Caki2 (cell line): ENCODE results near the gene PODXL. TPM values are rescaled to one million over a fixed set of nuclear protein-coding genes. Genes with fewer than 3 reads are reported as not detected.

Experiments
- DNase-seq: peaks from one replicate; pipeline ENCODE4 v3.0.0-alpha.2; 2015; ENCODE audit warnings: low read depth
- in situ Hi-C: cut with HindIII; loops from 2 replicates; pipeline ENCODE4 v1.10.0; 2016; ENCODE audit warnings: low sequenced_read_pairs, low pct_unique_long_range_greater_than_20kb, mixed read lengths
- total RNA-seq: library from RNA; depleted of rRNA; stranded (reverse); fragments of >200 nt; shearing (Covaris generic); gene quantifications from 2 replicates; pipeline ENCODE4 v1.2.3, GENCODE V29; 2014; ENCODE audit warnings: low replicate concordance

The PODXL gene
- total RNA-seq, 1 experiment from 2014 or later: 3.6 TPM

DNA sequence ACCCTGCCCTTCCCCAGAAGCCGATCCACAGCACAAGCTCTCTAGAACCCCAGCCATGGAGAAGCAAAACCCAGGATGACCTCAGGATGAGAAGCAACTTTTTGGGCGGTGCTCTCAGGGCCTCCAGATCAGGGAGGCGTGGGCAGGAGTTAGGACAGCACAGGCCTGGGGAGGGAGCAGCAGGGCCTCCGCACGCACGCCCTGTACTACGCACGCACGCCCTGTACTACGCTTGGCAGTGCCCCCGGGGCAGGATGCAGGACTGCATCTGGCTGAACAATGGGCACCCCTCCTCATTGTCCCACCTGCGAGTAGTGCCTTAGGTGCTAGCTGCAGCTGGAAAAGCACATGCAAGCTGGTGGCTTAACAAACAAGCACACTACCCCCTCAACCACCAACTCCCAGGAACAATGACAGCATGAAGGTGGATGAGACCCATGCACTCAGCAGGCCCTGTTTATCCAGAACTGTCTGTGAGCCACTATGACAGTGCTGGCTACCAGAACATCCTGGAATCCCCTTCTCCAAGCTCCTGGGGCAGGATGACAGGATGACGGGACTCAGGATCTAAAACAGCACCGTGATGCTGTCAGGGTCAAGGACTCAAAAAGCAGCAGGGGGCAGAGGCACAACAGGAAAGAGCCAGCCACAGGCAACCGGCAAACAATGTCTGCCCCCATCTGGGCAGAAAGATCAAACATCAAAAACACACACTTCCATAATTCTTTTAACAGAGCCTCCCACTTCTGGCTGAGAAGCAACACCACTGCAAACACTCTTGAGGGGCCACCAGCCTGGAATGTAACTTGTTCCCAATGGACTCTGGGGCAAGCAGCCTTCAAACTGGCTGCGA is 11.8 kb downstream of the PODXL start:
- in situ Hi-C loops: no loop called here
- no peak for DNase-seq

DNA sequence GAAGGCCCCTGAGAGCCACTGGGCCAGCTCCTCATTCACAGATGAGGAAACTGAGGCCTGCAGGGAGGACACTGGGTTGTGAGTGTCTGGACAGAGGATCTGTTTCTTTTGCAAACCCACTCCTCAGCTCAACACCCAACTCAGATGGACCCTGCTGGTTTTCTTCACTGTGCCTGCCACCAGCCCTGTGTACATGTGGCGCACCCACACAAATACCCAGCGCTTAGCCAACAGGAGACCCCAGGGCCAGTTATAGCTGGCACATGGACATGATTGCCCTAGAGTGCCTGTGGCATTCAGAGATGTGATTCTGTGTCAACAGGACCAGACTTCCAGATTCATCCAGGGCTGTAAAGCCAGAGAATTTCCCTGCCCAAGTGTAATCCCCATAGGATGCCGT is 12.4 kb downstream of the PODXL start:
- DNase-seq: no peak
- in situ Hi-C loops: no loop called here

DNA sequence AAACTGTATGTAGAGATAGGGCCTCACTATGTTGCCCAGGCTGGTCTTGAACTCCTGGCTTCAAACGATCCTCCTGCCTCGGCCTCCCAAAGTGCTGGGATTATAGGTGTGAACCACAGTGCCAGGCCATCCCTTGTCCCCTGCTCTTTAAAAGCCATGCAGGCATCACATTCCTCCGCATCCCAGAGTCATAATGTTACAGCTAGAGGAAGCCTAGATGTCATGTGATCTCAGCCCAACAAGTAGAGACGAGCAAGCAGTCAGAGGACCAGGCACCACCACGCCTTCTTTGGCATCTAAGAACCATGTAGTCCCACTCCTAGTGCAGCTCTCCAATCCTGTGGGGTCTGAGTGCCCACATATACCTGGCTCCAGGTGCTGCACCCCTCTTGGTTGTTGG is 13.1 kb downstream of the PODXL start:
- in situ Hi-C loops: no loop called here
- DNase-seq: no peak

DNA sequence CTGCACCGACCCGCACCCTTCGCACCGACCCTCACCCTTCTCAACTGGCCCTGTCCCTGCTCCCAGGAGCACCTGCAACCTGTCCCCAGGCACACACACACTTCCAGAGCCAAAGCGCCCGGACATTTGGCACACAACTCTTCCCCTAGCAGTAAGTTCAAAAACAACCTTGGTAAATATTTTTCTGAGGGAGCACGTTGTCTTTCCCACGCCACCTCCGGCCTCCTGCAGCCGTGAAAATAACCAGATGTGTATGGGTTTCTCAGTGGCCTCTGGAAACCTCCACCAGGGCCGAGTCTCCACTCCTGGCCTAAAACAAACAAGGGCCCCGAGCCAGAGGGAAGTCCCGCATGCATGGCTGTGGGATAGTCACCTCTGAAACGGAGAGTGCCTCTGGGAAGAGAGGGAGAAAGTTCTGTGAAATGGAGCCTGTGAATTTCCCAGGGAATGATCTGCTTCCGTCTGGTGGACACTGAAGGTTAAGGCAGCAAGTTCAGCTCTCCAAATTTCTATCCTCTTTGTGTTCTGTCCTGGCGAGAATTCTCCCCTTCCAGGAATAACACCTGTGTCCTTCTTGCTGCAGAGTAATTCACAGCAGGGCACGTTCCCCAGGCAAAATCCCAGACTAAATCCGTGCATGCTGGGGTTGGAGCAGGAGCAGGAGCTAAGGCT is 15.8 kb downstream of the PODXL start:
- in situ Hi-C loops: no loop called here
- no peak for DNase-seq

DNA sequence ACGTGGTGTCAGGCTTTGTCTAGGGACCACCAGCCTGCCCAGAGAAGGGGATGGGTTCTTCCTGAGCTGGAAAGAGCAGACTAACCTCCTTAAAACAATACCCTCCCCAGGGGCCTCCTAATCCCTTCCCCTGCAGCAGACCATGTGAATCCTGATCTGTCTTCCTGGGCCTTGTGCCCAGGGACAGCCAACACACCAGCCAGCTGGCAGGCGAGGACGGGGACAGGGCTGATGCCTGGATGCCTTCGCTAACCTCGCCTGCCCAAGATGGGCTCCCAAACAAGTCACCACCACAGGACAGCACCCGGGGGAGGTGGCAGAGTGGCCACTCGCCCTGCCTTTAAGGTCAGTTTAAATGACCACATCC is 17.6 kb downstream of the PODXL start:
- in situ Hi-C loops: no loop called here
- no peak for DNase-seq

DNA sequence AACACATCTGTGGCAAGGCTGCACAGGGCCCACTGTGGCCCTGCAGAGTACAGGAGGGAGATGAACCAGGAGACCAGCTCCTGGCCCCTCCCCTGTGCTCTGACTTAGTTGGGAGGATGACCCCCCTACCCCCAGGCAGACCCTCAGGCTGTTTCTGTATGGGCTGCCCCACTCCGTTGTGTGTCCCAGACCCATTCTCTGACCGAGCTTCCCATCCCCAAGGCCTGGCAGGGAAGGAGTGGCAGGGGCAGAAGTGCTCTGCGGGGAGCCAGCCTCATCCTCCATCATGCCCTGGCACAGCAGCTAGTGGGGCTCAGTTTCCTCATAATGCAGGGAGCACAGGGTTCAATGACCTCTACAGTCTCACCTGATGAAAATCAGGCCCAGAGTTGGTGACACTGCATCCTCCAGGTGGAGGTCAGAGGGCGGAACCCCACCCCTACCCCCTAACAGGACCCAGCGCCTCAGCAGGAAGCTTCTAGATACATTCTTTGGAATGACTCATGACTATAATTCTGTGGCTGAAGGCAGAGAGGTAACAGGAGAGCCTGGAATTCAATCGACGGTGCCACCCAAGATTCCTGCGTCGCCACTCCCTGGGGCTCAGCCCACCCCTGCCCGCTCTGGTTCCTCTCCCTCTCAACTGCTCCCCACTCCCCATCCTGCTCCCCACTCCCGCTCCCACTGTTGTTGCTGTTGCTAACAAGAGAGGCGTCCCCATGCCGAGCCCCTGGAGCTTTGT is 18.2 kb downstream of the PODXL start:
- no peak for DNase-seq
- in situ Hi-C loops: no loop called here

DNA sequence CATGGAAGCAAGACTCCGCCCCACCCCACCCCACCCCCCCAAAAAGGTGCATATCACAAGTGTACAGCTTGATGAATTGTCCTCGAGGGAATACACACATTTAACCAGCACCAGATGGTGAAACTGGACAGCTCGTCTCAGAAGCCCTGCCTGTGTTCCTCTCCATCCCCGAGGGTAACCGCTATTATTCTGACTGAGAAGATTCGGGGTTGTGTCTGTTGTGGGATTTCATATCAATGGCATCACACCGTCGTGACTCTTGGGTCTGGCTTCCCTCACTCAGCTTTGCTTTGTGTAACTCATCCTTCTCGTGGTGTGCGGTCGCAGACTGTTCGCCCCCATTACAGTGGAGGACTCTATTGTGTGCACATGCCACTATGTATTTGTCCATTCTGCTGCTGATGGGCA is 18.9 kb downstream of the PODXL start:
- in situ Hi-C loops: no loop called here

DNA sequence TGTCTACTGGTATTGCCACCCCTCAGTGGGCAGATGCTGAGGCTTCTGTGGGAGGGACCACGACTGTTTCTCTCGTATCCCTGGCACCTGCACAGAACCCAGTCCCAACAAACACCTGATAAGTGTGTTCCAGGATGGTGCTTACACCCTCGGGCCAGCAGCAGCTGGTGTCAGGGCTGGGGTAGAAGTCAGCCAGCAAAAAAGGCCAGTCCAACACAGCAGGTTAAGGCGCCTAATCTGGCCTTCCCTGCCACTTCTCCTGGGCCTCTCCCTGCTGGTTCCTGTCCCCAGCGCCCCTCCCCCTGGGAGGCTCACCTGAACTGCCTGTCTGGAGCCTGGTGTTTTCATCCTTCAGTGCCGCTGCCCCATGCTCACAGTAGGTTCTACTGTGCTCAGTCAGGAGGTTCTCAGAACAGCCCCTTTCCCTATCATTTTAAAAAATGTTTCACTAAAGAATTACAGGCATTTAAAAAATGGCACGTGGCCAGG is 20.0 kb downstream of the PODXL start:
- no peak for DNase-seq
- in situ Hi-C loops: no loop called here

More for the DNA sequence above, 18.9 kb downstream of the PODXL start:
- DNase-seq: no peak

DNA sequence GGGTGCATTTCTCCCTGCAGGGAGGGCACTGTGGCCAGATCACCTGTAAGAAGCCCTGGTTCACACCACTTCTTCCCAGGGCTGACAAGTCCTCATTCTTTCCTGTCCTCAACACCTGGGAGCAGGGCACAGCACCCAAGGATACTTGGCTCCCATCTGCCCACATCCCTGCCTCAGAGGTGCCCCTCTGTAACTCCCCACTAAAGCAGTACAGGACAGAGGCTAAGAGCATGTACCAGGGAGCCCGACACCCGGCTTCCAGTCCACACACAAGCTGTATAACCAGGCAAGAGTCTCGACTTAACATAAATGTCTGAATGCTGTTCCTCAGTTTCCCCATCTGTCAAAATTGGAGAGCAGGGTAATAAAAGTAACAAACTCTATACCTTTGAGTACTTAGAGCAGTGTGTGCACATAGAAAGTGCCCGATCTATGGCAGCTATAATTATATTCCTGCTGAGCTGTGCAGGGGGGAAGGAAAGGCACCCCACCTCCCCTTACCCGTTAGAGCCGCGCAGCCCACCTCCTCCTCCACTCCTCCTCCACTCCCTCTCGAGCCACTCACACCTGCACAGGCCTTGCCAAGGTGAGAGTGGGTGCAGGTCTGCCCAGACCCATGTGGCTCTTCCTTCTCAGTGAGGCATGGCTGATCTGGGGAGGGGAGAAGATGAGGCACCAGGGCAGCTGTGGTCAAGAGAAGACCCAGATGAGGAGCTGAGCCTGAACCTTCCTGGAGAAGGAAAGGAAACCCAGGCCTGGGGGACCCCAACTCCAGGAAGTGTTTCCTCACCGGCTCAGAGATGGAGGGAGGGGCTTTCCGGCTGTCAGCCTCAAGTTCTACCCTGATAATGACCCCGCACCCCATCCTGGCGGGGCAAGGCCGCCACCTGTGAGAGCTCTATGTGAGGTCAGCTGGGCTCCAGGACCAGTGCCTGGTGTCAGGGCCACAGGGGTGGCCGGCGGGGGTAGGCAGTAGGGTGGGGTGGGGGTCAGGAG is 22.6 kb downstream of the PODXL start:
- DNase-seq: no peak
- in situ Hi-C loops: no loop called here

DNA sequence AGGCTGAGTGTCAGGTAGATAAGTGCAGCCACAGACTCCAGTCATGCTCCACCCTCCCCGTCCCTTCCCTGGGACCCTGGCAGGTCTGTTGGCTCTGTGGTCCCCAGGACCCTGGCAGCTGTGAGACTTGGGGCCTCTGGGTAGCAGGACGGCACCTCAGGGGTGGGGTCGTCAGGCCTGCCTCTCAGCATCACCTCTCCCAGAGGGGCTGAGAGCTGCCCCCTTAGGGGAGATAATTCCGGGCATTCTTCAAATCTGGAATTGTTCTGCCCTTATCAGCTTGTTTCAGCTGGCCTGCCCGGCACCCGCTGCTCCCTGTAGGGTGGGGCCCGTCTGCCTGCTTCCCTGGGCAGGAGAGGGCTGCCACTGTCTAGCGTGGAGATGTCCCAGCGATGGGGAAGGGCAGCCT is 23.3 kb downstream of the PODXL start:
- DNase-seq: no peak
- in situ Hi-C loops: no loop called here

DNA sequence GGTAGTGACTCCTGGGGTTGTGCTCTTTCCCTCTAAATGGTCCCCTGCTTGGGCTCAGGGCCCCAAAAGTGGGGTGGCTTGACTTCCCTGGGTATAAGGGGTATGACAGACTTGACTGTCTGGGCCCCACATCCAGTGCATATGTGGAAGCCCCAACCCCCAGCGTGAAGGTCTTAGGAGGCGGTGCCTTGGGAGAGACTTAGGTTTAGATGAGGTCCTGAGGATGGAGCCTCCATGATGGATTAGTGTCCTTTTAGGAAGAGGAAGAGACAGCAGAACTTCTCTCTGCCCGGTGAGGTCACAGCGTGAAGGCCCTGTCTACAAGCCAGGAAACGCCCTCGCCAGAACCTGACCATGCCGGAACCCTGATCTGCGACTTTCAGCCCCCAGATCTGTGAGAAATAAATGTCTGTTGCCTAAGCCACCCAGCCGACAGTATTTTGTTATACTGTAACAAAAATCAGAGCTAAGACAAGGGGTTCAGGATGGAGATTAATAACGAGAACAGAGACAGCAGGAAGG is 23.8 kb downstream of the PODXL start:
- no peak for DNase-seq
- in situ Hi-C loops: no loop called here

DNA sequence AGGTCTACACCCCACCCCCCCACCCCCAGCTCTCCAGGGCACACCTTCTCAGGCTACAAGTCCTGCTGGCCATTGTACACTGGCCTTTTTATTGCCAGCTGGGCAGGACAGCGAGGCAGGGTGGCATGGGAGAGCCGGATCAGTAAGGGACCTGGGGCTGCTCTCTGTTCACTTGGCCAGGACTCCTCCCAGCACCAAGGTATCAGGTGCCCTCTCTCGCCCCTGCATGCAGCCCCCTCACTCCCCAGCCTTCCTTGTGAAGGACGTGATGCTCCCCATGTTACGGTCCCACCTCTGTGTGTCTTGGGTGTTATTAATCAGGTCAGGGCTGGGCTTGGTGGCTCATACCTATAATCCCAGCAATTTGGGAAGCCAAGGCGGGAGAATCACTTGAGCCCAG is 26.3 kb downstream of the PODXL start:
- no peak for DNase-seq
- in situ Hi-C loops: no loop called here

DNA sequence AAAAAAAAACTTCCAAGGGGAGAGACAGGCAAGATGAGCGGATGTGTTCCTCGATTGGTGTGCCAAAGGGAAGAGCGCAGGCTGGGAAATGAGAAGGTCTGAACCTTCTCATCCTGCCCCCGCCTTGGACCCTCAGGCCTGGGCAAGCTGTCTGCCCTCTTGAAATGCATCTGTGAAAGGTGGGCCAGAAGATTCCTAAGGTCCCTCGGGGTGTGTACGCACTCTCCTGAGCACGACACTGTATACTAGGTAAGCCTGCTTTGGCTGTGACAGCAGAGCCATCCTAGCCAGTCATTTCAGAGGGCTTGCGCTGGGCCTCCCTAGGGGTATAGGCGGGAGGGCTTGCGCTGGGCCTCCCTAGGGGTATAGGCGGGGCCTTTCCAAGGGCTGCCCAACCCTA is 26.8 kb downstream of the PODXL start:
- DNase-seq: no peak
- in situ Hi-C loops: no loop called here

DNA sequence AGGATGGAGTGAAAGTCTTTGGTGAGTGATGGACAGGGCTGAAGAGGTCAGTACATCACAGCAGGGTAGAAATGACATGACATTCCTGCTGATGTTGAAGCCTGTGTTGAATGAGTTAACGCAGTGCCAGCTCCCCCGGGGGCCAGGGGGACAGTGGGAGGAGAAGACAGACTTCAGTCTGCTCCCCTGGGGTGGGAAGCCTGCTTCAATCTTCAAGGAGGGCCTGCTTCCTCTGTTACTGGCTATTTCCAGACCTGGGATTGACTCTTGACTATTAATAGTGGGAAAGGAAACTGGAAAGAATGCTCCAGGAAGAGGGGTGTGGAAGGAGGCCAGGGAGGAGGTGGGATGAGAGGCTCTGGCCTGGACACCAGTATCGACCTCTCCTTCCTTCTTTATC is 27.2 kb downstream of the PODXL start:
- in situ Hi-C loops: no loop called here
- DNase-seq: no peak

DNA sequence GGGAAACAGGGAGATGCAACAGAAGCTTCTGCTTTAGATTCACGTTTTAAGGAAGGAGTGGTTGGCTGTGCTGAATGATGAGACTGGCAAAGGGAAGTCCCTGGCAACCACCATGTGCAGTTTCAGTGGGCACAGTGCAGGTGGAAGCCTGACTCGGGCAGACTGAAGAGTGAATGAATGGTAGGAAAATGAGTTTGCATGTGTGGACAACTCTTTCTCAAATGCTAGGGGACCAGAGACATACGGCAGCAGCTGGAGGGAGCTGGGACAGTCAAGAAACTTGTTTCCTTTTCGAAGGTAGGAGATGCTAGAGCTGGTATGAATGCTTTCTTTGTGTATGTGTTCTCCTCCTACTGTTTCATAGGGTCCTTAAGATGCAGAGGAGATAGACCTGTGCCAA is 29.0 kb downstream of the PODXL start:
- in situ Hi-C loops: no loop called here
- no peak for DNase-seq

DNA sequence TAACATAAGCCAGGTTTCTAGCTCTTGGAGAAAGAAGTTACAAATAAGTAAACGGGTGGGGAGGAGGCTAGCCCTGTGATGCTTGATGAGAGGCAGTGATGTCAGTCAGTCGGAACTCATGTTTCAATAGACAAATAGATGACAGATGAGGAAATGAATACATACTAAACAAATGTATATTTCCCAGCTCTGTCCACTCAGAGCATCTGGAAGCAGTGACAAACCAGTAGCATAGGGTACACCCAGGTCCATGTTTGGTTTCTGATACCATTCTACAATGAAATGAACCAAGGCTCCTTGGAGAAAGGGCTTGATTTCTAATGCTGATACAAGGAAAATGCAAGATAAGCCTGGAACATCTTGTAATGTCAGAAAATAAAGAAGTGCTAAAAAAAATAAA is 30.6 kb downstream of the PODXL start:
- in situ Hi-C loops: no loop called here
- no peak for DNase-seq

DNA sequence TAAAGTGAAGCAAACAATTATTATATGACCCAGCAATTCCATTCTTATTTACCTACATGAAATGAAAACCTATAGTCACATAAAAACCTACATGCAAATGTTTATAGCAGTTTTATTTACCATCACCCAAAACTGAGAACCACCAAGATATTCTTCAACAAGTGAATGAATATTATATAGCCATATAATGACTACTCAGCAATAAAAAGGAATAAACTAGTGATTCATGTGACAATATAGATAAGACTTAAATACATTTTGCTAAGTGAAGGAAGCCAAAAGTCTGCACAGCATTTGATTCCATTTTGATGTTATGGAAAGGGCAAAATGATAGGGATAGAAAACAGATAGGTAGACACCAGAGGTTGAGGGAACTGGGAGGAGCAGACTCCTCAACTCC is 31.7 kb downstream of the PODXL start:
- no peak for DNase-seq
- in situ Hi-C loops: no loop called here

DNA sequence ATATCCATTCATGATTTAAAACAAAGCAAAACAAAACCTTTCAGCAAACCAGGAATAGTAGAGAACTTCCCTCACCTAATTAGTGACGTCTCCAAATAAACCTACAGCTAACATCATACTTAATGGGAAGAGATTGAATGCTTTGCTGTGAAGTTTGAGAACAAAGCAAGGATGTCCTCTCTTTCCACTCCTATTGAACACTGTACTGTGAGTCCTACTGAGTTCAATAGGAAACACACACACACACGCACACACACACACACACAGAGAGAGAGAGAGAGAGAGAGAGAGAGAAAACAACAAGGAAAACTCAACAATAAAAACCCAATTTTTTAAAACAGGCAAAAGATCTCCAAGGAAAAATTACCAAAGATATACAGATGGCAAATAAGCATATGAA is 32.3 kb downstream of the PODXL start:
- DNase-seq: no peak
- in situ Hi-C loops: no loop called here
